ENCODE results near the gene GALNS.

- TF ChIP-seq CTCF (conservative IDR thresholded peaks at IDR 0.05; ENCODE audit: low read depth in 2 of 2) (no peak), JUNB (IDR thresholded peaks at IDR 0.05; ENCODE audit: unreplicated experiment) (no peak), POLR2AphosphoS5 (IDR thresholded peaks at IDR 0.05; ENCODE audit: low read depth) (no peak), EZH2 (IDR thresholded peaks at IDR 0.05; ENCODE audit: low read depth, unreplicated experiment) (no peak), REST (IDR thresholded peaks at IDR 0.05; ENCODE audit: unreplicated experiment) (no peak), EZH2phosphoT487 (IDR thresholded peaks at IDR 0.05; ENCODE audit: unreplicated experiment) (no peak), ETS1 (IDR thresholded peaks at IDR 0.05) (no peak), CREB1 (CRISPR knock-in tag; IDR thresholded peaks at IDR 0.05; ENCODE audit: low read depth) (no peak), ZNF331 (CRISPR knock-in tag; IDR thresholded peaks at IDR 0.05; ENCODE audit: low read depth) (no peak), NANOG (IDR thresholded peaks at IDR 0.05; ENCODE audit: borderline replicate concordance) (no peak)
Observed at GRCh38 chr16:88876942-88877526, 20.3 kb upstream of the GALNS start.

Data from GM23338 (cell line).